Osteocyte (in vitro differentiated cells): Measurements from ENCODE around the gene MOV10L1. TPM values are rescaled to one million over a fixed set of nuclear protein-coding genes. Genes with fewer than 3 reads are reported as not detected.

Source experiments
- DNase-seq: peaks from one replicate; pipeline ENCODE4 v3.0.0; 2021; ENCODE audit warnings: mixed read lengths; ENCODE audit not compliant: unreplicated experiment; ENCODE audit errors: extremely low spot score
- H3K27ac Mint-ChIP-seq: one replicate; pipeline ENCODE4 v1.8.0; 2021; ENCODE audit warnings: mild to moderate bottlenecking, mixed read lengths; ENCODE audit not compliant: unreplicated experiment
- H3K27me3 Mint-ChIP-seq: one replicate; pipeline ENCODE4 v1.8.0; 2021; ENCODE audit warnings: mixed read lengths; ENCODE audit not compliant: unreplicated experiment
- H3K36me3 Mint-ChIP-seq: one replicate; pipeline ENCODE4 v1.8.0; 2021; ENCODE audit warnings: mixed read lengths; ENCODE audit not compliant: unreplicated experiment
- H3K4me1 Mint-ChIP-seq: one replicate; pipeline ENCODE4 v1.8.0; 2021; ENCODE audit warnings: mixed read lengths; ENCODE audit not compliant: unreplicated experiment
- H3K4me3 Mint-ChIP-seq: one replicate; pipeline ENCODE4 v1.8.0; 2021; ENCODE audit warnings: mild to moderate bottlenecking, moderate library complexity, mixed read lengths; ENCODE audit not compliant: unreplicated experiment
- H3K9me3 Mint-ChIP-seq: one replicate; pipeline ENCODE4 v1.8.0; 2021; ENCODE audit warnings: mixed read lengths; ENCODE audit not compliant: unreplicated experiment
- long read RNA-seq: library from polyadenylated mRNA; unstranded; transcript quantifications from one replicate; pipeline ENCODE4 v2.0.0, GENCODE V29; 2021
- total RNA-seq: library from RNA; stranded (reverse); gene quantifications from 2 replicates; pipeline ENCODE4 v1.2.1, GENCODE V29; 2021
- TF ChIP-seq, protein P1 (sequence below): fragments of 200-600 bp; sonication (generic); IDR thresholded peaks from 2 replicates; pipeline ENCODE4 v1.5.0; 2021; ENCODE audit warnings: antibody characterized with exemption, mild to moderate bottlenecking, moderate library complexity

The MOV10L1 gene
- total RNA-seq = 0.97 and 1.4 TPM in 2 replicates
- long read RNA-seq, partial matches to known transcripts = 2 of 8 reads
- long read RNA-seq, other reads (novel, unspliced or antisense) = 6 of 8 reads

DNA sequence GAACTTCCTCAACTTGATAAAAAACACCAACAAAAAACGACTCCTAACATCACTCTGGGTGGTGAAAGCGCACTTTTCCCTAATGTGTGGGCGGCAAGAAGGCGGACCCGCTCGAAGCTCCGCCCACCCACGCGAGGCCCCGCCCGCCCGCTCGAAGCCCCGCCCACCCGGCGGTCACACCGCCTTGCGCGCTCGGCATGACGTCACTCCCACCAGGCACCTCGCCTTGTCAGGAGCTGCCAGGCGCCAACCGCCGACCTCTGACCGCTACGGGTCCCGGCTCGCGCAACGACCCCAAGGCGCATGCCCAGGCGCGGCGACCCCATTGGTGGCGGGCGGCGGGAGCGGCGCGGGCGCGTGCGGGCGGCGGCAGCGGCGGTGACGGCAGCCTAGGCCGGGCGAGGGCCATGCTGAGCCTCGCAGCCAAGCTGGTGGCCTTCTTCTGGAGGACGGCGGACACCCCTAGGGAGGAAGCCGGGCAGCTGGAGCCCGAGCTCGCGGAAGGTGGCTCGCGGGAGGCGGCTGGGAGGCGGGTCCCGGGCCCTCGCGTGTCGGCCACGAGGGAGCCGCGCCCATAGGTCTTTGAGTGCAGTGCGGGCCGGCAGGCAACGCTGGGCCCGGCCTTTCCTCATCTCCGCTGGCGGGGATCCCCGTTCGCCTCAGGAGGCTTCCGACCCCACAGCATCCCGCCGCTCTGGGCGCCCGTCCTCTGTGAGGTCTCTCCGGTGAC, at the start of gene MOV10L1:
Gene MOV10L1 (plus strand): TSS at position 325 of the 730 bp plus-strand sequence. CDS start 83 bp downstream, at position 408.
- no peak for DNase-seq
- Mint-ChIP-seq H3K9me3 (no peaks in the 10 kb centered on the region), H3K4me1 (peaks cover 4% of the 10 kb centered on the region), H3K27ac (no peak within 1 kb of the TSS), H3K36me3 (no peaks in the 10 kb centered on the region), H3K4me3 (no peak within 1 kb of the TSS), H3K27me3 (peaks cover 17% of the 10 kb centered on the region)
- TF ChIP-seq, protein P1, sequence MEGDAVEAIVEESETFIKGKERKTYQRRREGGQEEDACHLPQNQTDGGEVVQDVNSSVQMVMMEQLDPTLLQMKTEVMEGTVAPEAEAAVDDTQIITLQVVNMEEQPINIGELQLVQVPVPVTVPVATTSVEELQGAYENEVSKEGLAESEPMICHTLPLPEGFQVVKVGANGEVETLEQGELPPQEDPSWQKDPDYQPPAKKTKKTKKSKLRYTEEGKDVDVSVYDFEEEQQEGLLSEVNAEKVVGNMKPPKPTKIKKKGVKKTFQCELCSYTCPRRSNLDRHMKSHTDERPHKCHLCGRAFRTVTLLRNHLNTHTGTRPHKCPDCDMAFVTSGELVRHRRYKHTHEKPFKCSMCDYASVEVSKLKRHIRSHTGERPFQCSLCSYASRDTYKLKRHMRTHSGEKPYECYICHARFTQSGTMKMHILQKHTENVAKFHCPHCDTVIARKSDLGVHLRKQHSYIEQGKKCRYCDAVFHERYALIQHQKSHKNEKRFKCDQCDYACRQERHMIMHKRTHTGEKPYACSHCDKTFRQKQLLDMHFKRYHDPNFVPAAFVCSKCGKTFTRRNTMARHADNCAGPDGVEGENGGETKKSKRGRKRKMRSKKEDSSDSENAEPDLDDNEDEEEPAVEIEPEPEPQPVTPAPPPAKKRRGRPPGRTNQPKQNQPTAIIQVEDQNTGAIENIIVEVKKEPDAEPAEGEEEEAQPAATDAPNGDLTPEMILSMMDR = no peak

DNA sequence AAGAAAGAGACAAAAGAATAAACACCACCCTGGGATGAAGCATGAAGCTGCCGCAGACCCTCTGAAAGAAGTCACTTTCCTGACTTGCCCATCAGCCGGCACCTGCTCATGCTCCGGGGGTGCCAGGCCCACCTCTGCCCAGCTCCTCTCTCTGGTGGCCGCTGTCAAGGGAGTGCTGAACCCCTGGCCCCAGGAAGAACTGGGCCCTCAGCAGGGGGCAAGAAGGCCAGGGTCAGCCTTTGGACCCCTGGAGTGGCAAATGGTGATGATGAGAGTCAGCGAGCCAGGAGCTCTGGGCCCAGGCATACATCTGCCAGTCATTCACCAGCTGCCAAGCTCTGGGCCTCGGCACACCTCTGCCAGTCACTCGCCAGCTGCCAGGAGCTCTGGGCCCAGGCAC, 49.1 kb upstream of the MOV10L1 start:
- TF ChIP-seq, protein P1 = no peak
- Mint-ChIP-seq H3K36me3 (no peaks in the 10 kb centered on the region), H3K27me3 (peaks cover 13% of the 10 kb centered on the region), H3K27ac (no peak overlapping the region), H3K4me1 (no peaks in the 10 kb centered on the region), H3K9me3 (peaks cover 9% of the 10 kb centered on the region), H3K4me3 (no peak overlapping the region)
- DNase-seq = no peak

DNA sequence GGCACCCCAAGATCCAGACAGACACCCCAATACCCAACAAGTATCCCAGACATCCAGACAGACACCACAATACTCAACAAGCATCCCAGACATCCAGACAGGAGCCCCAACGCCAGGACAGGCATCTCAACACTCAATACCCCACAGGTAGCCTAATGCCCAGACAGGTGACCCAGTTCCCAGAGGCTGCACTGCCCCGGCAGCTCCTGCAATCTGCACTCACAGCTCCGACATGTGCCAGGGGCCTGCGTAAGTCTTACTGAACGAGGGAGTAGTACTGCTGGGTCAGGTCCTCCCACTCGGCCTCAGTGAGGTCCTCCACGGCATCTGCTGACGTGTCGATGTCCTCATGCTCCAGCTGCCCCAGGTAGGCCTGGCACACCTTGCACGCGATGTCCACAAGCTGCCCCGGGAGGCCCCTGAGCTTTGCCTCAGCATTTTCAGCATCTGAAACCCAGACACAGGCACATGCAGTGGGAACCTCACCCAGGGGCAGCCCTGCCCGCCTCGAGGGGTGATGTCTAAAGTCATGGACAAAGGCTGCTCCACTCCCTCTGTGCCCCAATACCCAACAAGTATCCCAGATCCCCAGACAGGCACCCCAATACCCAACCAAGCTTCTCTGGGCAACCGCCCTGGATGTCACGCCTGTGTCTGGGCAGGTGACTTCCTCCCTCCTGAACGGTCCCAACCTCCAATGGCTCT, 48.3 kb upstream of the MOV10L1 start:
- H3K4me3 Mint-ChIP-seq = no peak overlapping the region
- no peaks in the 10 kb centered on the region for H3K4me1 Mint-ChIP-seq
- H3K27me3 Mint-ChIP-seq = peaks cover 13% of the 10 kb centered on the region
- no peaks in the 10 kb centered on the region for H3K36me3 Mint-ChIP-seq
- TF ChIP-seq, protein P1 = no peak
- H3K27ac Mint-ChIP-seq = no peak overlapping the region
- DNase-seq = no peak
- H3K9me3 Mint-ChIP-seq = peaks cover 9% of the 10 kb centered on the region

DNA sequence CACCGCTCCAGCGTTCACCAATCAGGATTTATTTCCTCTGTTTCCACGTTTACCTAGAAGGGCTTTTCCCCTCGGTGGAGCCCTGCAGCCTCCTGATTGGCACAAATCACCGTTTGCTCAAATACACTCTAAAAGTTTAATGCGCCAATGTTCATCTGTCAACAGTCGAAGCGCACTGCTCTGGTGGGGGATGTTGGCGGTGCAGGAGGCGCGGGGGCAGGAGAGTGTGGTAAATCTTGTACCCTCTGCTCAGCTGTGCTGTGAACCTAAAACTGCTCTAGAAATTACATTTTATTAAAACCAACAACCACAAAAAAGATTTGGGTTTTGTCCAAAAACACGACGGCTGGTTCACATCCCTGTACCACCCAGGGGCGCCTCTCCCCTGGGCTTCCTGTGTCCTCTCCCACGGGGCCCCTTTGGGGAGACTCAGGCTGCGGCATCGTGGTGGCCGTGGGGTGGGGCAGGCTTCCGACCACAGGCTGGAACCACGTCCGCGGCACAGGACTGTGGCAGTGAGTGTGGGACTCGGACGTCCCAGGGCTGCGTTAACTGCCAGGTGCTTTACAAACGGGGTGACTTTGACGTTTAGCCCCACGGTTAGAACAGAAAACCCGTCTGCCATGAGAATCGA, 45.2 kb upstream of the MOV10L1 start:
- peaks cover 10% of the 10 kb centered on the region for H3K27me3 Mint-ChIP-seq
- TF ChIP-seq, protein P1 = no peak
- H3K4me3 Mint-ChIP-seq = no peak overlapping the region

More for the DNA sequence above, 45.2 kb upstream of the MOV10L1 start:
- H3K9me3 Mint-ChIP-seq = peaks cover 4% of the 10 kb centered on the region
- H3K4me1 Mint-ChIP-seq = no peaks in the 10 kb centered on the region
- H3K36me3 Mint-ChIP-seq = no peaks in the 10 kb centered on the region
- no peak overlapping the region for H3K27ac Mint-ChIP-seq
- DNase-seq = no peak
